Measurements from ENCODE around the gene AGFG1.
A peak's percentile ranks its signal among the peaks of the same experiment; 100 is the strongest.
"Not testable (repeated sequence)": the region's sequence is repeated elsewhere in the genome, so short reads cannot be mapped to it uniquely, and the experiment has no call there.

Gene AGFG1

DNA sequence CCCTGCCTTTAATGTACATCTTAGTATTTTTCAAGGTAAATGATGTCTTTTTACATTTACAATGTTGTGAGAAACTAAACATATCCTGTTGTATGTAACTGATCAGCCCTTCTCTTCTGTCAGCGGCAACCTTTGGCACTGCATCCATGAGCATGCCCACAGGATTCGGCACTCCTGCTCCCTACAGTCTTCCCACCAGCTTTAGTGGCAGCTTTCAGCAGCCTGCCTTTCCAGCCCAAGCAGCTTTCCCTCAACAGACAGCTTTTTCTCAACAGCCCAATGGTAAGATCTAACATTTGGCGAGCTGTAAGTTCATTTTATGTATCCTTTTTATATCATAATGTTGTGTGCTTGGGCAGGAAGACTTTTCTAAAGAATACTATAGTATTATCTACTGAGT is 79.9 kb downstream of the AGFG1 start:
- no peak for DNase-seq

DNA sequence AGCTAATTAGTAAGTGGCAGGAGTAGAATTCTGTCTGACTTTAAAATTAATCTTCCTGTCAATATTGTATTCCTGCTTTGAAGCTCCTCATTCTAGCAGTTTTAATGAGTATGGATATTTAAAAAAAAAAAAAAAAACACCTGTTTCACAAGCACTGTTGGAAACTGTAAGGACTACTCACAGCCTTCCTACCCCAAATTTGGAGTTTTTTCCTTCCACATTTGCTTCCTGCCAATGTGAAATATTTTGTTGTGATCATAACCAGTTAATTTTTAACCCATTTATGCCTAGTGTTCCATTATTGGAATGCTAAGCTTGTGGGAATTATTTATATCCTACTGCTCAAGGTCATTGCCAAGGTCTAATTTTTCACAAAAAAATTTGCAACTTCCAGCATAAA is 90.6 kb downstream of the AGFG1 start:
- no peak for DNase-seq

DNA sequence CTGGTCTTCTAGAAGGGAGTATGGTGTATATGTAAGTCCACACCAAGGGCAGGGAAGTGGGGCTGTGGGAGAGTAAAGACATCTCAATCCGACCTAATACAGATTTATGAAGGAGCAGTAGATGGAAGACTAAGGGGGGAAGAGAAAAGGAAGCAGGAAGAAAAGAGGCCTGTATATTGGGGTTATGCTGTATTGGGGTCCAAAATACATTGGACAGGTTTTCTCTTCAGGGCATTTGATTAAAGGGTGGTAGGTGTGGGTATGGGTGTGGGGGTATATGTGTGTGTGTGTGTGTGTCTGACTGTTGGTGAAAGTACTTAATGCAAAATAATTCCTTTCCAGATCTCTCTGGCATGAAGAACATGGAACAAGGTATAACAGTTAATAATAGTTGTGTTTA is 93.1 kb downstream of the AGFG1 start:
- no peak for DNase-seq

DNA sequence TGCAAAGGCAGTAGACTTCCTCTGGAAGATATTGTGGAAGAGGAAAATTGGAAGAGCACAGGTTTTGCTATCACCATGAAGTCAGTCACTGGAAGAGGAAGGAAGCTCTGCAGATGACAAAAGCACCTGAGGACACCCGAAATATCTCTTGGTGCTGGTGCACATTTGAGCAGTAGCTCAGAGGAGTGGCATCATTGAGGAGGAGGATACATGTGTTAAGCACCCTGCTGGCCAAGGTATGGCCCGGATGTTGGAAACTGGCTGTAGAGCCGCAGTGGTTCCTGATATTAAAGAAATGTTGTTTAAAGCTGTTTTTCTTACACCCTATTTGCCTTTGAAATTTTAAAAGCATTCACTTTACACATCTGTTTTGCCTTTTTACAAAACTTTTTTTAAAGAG is 94.1 kb downstream of the AGFG1 start:
- no peak for DNase-seq

DNA sequence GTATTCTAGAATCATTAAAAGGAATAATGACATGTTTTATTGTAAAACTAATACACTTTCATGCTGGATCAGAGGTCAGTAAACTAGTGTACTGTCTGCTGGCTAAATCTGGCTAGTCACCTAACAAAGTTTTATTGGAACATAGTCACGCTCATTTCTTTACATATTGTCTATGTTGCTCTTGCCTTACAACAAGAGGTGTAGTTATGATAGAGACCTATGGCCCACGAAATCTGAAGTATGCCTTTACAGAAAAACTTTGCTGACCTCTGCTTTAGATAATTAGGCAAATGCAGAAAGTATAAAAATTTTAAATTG is 96.9 kb downstream of the AGFG1 start:
- DNase-seq = no peak

DNA sequence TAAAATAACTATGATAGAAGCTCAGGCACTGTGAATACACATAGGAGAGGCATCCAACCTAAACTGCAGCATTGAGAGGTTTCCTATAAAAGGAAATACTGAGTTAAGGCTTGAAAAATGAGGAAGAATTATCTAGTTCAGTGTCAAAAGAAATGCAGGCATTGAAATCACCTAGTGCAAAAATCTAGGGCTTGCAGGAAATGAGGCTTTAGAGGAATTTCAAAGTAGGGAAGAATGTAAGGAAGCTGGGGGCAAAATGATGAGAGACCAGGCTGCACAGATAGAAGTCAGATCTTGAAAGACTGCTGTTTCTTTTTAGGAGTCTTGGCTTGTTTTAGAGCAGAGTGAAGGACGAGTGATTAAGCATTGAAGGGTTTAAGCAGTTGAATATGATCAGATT is 98.7 kb downstream of the AGFG1 start:
- DNase-seq = no peak

DNA sequence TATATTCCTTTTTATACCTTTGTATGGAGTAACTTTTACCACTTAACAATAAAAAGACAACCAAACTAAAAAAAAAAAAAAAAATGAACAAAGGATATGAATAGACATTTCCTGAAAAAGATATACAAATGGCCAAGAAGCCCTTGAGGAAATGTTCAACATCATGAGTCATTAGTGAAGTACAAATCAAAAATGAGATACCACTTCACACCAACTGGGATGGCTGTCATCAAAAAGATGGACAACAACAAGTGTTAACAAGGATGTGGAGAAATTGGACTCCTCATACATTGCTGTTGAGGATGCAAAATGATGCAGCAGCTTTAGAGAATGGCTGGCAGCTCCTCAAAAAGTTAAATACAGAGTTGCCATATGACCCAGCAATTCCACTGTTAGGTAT is 104.2 kb downstream of the AGFG1 start:
- no peak for DNase-seq

DNA sequence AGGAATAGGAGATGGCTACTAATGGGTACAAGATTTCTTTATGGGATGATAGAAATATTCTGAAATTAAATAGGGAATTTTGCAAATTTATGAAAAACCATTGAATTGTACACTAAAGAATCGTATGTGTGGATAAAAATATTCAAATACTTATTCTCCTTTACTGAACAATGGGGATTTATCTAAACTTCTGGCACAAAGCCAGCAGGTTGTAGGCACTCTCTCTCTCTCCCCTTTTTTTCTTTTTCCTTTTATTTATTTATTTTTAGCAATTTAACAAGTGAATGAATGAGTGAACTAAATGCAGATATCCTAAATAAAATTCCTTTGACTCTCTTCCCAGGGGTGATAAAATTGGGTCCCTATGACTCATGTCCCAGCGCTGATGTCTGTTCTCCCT is 104.9 kb downstream of the AGFG1 start:
- DNase-seq = no peak

DNA sequence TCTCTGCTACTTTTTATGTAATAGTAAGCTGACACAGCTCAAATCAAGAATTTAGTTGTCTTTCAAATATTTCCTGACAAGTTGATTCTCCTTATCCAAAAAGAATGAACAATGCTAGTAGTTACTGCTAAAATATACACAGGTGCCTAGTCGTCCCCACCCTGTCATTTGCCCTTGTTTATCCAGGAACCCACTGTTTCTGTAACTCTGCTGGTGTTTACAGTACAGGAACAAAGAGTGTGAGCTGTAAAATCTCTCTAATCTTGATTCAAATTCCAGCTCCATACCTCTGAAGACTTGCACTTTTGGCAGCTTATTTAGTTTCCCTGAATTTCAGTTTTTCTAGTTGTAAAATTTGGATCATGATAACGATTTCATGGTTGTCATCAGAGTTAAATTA is 105.6 kb downstream of the AGFG1 start:
- DNase-seq = no peak

DNA sequence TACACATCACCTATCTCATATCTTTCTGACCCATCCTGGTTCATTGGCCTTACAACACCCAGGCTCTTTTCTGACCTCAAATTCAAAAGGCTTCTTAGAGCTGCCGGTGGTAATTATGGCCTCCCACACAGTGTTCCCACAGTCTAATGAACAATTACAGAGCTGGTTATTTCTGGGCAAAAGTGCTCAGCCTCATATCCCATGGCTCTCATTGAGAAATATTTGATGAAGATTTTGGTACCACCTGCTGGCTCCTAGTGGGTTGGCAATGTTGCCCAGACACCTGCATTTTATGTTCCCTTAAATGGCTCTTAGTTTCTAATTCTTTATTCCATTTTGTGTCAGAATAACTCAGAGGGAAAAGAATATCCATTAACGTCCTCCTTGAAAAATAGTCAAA is 106.7 kb downstream of the AGFG1 start:
- DNase-seq = no peak

DNA sequence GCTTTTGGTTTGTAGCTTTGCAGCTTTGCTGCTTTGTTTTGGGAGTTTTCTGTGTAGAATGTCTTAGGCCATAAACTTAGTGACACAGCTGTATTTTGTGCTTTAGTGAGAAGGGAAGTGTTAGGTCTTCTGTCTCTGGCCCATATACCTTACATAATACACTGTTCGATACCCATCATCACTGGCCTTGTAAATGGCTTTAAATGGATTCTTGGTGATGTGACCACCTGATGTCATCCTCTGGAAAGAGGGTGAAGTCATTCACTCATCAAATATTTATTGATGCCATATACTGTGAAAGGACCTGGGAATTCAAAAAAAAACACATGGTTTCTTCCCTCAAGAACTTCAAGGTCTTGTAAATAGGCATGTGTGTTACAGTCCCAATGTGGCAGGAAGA is 107.8 kb downstream of the AGFG1 start:
- DNase-seq = no peak

DNA sequence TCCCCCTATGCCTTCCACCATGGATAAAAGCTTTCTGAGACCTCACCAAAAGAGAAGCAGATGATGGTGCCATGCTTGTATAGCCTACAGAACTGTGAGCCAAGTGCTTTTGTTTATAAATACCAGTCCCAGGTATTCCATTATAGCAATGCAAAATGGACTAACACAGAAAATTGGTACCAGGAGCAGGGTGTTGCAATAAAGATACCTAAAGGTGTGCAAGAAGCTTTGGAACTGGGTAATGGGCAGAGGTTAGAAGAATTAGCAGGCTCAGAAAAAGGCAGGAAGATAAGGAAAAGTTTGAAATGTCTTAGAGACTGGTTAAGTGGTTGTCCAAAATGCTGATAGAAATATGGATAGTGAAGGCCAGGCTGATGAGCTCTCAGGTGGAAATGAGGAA is 110.4 kb downstream of the AGFG1 start:
- no peak for DNase-seq

DNA sequence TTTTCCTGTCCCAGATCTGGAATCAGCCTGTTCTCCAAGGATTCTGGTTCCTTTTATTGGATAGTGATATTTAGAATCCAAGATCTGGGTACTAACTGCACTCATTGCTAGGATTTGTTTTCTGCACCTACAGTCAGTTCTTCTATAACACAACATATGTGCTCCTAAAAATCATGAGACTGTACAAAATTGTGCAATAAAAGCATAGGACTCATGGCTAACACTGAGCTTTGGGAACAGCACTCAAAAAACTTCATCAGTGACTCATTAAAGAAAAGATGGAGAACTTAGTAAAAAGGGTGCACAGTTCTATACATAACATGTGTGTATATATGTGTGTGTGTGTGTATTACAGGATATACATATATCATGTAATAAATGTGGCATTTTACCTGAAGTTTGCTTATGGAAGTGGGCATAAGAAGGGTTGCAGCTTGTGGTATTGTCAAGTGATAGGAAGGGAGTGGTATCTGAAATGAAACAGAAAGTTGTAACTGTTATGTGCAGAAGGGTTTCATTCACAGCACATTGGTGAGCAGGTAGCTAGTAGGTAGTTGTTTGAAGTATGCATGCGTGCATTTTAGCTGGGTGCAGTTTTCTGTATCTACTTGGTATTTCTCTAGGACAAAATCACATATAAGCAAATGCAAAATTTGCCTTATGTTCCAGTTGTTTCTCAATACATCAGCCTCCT is 120.9 kb downstream of the AGFG1 start:
- no peak for DNase-seq

DNA sequence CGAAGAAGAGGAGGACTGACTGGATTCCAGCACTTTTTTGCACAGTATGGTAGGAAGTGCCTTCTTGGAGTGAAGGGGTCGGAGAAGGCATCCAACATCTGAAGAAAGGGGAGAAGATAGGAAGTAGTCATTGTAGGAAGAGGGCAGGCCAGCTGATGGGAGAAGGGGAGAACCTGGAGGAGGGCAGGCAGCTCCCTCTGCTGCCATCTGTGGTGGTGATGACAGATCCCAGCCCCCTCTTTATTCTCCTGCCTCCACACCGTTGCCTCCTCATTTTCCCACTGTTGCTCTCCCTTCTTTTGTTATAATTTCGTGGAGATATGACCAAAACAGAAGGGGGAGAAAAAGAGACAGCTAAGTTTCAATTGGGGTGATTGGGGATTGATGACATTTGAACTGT is 123.8 kb downstream of the AGFG1 start:
- DNase-seq = no peak

DNA sequence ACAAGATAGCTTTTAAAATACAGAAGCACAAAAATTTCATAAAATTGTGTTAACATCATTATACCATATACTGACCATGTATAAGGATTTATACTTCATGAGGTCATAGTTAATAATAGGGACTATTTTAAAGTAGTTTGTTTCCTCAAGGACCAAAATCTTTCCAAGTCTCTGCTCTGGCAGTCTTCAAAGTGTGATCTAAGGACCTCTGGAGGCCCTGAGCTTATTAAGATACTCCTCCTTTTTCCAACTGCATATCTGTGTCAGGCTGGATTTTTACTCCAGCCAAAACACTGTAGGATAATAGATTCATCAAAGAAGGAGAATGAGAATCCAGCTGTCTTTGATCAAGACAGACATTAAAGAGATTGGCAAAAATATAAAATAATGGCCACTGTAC is 125.1 kb downstream of the AGFG1 start:
- no peak for DNase-seq

DNA sequence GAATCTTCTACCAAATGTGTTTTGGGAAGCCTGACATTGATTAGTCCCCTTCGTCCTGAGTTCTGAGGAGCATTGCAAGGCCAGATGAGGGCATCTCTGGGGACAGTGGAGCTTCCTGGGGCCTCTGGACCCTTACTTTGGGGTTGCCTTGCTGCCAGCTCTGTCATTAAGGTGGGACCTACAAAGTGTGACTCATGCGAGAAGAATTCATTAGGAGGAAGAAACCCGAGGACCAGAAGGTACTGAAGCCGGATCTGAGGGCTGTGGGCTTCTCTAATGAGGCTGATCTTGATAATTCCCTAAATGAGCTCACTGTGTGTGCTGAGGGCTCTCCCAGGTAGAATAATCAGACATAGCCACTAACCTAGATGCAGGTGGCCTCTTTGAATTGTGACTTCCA is 126.0 kb downstream of the AGFG1 start:
- no peak for DNase-seq

DNA sequence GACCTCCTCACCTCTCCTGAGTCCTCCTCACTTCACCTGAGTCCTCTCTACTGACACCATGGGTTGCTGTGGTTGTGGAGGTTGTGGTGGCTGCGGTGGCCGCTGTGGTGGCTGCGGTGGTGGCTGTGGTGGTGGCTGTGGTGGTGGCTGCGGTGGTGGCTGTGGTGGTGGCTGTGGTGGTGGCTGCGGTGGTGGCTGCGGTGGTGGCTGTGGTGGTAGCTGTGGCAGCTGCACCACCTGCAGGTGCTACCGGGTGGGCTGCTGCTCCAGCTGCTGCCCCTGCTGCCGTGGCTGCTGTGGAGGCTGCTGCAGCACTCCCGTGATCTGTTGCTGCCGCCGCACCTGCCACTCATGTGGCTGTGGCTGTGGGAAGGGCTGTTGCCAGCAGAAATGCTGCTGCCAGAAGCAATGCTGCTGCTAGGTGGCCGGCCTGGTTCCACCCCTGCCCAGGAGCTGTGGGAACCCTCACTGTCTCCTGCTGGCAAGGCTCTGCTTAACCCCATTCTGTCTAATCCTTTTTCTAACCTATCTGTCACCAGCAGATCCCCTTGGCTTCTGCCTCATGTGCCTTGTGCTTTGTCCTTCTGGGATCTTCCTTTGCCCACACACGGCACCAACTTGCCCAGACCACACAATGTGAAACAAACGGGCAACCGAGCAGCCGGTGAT is 127.0 kb downstream of the AGFG1 start, which contains the start of gene SCYGR2:
Gene SCYGR2, plus strand, starts transcription at position 59 of the 669 bp plus-strand sequence. Its CDS starts 0 bp downstream, at position 59.
- DNase-seq = not testable (repeated sequence)

DNA sequence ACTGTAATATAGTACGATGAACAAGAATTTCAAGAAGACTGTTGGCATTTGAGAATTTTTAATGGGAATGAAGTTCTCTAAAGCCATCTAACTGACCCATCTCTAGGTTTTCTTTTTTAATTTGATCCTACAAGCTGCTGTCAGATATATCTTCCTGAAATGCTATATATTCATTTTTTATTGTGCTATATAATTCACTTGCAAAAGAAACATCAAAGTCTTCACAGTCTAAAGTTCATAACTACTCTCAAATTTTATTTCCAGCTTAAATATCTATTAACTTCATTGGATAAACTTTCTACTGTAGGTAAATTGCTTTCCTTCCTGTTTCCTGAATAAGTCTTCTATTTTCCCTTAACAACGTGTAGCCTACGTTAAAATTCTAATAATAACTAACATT is 130.4 kb downstream of the AGFG1 start:
- DNase-seq = no peak

DNA sequence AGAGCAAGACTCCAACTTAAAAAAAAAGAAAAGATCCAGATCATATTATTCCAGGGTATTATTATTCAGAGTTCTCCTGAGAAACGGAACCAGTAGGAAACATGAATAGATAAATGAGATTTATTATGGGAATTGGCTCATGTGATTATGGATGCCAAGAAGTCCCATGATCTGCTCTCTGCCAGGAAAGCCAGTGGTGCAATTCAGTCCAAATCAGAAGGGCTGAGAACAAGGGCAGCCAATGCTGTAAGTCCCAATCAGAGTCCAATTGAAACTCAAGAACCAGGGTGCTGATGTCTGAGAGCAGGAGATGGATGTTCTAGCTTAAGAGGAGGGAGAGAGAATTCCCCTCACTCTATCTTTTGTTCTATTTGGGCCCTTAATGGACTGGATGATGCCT is 134.5 kb downstream of the AGFG1 start:
- no peak for DNase-seq

DNA sequence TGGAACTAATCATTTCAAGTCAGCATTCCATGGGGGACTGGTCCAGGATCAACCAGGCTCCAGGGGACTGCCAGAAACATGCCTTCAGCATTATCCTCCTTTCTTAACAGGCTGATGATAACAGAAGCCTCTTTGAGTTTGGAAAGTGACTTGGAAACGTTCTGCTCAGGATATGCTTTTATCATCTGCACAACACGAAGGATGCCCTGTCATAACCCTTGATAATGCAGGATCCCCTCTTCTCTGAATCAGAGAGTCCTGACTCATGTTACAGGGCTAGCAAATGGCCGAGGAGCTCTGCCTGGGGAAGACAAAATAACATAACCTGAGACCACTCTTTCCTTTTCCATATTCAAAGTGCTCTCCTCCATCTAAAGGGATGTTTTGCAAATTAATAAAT is 136.0 kb downstream of the AGFG1 start:
- no peak for DNase-seq

DNA sequence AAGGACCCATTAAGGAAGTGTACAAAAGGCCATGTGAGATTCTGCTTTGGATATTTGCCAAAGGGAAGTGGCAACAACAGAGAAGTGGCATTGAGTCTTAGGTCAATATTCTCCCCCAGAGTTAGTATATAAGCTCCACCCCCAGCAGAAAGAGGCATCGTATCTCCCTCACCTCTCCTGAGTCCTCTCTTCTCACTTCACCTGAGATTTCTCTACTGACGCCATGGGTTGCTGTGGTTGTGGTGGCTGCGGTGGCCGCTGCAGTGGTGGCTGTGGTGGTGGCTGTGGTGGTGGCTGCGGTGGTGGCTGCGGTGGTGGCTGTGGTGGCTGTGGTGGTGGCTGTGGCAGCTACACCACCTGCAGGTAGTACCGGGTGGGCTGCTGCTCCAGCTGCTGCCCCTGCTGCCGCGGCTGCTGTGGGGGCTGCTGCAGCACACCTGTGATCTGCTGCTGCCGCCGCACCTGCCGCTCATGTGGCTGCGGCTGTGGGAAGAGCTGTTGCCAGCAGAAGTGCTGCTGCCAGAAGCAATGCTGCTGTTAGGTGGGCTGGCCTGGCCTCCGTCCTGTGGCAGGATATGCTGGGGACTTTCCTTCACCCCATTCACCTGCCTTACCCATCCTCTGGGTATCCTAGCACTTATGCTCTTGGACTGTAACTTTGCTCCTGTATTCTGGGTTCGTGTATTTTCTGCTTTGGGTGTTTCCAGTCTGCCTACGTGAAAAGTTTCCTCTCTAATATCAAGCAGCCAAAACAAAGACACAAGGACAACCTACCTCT is 136.8 kb downstream of the AGFG1 start:
- peak; percentile 39 to 43 for DNase-seq

DNA sequence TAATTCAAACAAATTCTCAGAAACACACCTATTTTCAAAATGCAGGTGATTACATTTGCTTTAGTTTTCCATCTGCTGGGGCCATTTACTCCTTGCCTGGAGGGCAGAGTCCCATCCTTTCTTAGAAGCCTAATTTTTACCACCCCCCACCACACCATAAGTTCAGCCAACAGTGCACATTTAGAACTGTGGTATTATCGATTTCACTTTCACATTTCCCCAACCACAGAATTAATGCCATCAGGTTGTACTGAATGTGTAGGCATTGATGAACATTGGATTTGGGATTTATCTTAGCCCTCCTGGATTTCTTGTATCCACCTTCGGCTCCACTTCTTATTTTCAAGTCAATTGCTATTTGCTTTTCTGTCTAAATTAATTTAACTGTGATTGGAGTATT is 138.2 kb downstream of the AGFG1 start:
- no peak for DNase-seq

All from CD4-positive, alpha-beta T cell treated with Interleukin-4 for 1 hour (primary cell).